ENCODE measurements around the gene GLDN.

GLDN gene

DNA sequence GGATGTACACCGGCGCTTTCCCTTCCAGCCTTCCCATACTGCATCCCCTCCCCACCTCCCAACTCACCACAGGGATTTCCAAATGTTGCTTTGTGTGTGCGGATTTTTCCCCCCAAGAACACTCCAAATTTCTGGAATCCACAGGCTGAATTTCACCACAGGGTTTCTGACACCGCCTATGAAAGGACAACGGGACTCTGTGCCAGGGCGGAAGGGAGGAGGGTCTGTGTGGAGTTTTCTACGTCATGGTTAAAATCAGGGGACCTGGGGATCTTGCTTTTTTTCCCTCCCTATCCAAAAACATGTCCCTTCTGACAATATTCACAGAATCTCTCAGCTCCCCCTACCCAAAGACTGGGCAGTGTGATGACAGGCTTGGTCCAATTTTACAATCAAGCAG is 17.7 kb upstream of the GLDN start:
- no peak for DNase-seq

DNA sequence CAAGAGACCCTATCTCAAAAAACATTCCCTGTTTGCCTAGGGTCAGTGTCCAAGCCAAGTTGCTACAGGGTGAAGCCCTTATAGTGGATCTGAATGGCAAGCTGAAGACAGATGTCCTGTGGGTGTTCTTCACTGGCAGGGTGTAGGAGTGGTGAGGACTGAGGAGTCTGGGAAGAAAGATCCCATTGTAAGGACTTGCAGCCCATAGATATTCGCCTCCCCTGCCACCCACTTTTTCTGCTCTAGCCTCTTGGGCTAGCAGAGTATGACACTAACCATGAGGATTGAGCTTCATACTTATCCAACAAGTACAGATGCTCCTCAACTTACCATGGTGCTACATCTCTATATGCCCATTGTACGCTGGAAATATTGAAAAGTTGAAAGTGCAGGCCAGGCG is 16.3 kb upstream of the GLDN start:
- DNase-seq, result no peak

DNA sequence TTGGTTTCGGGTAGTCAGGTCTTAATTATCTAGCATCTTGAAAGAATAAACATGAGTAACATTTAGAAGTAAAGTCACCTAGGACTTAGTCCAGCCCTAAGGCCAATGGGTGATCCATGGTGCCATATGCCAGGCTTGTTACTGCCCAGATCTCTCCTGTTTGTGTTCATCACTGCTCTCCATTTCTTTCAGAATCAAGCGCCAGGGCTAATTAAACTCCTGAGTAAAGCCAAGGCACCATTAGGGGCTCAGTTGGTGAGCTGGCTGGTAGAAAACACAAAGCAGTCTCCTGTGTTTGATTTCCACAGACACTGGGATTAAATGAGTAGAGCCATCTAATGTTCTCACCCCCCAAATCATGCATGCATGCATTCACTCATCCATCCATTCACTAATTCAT is 14.4 kb upstream of the GLDN start:
- no peak for DNase-seq

DNA sequence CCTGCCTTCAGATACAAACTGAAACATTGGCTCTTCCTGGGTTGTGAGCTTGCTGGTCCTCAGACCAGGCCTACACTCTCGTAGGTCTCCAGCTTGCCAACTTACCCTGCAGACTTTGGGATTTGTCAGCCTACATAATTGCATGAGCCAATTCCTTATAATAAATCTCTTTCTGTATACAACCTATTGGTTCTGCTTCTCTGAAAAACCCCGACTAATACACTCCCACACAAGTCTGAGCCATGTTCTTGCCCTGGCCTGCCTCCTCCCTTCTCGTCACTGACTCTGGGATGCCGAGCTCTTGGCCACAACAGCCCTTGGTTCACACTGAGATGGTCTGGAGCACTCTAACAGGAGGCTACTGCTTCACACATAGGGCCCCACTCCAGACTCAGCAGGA is 12.5 kb upstream of the GLDN start:
- DNase-seq, result no peak

DNA sequence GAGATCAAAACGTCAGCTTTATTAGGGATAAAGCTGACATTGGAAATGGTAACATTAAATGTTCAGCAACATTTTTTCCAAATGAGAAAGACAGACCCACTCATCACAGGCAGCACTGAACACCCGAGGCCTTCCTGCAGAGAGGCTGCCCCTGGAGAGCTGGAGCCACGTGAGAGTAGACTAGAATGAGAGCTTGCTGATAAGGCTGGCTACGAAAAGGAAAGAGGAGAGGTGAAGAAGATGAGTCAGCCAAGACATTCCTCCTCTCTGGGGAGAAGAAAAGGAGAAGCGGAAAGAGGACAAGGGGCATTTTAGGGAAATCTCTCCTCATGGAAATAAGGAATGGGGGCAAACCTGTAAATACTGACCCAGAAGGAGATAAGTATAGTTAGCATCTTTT is 10.3 kb upstream of the GLDN start:
- DNase-seq, result no peak

DNA sequence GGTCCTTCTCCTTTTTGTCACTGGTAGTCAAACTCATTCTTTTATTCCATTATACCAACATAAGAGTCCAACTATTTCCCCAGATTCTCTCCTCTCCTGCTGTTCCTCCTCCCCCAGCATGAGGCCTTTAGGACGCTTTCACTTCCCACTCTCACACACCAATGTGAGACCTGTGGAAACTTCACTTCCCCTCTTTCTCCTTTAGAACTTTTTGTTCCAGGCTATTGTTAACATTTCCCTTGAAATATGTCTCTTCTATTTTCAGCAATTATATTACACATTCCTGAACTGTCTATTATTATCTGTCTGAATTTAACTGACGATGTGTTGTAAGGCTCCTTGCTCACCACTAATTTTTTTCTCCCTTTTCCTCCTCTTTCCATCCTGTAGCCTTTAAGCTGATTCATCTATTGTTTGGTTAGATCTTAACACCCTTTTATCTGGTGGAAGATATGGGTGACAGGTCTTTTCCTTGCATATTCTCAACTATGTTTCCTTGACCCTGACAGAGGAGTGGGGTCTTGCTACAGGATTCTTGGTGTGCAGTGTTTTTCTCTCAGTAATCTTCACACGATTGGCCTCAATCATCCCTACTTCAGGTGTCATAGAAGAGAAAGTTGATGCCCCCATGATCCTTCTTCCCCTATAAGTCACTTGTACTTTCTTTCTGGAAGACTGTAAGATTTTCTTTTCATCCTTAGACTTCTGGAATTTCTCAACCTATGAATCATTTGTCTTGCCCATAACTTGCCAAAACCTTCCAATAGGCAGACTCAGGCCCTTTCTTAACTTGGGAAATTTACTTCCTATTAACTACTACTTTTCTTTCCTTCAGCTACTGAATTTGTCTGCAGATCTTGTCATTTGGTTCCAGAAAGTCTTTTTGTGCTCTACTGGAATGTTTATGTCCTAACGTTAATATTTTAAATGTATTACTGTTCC is 9.0 kb upstream of the GLDN start:
- no peak for DNase-seq

DNA sequence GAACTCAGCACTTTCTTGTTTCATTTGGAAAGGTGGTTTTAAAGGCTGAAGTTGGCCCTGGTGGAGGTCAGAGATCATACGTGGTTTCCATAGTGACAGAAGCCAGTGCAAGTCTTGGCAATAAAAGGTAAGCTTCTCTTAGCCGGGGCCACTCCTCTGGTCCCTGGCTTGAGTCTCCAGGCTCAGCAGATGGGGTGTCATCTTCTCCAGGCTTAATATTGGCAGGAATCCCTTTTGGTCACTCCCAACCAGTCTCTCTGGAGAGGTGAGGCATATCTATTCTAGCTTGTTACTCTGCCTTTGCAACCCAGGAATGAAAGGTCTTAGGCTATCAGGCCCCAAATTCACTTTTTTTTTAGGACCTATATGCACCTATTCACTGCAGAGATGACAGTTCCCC is 7.9 kb upstream of the GLDN start:
- DNase-seq, result no peak

DNA sequence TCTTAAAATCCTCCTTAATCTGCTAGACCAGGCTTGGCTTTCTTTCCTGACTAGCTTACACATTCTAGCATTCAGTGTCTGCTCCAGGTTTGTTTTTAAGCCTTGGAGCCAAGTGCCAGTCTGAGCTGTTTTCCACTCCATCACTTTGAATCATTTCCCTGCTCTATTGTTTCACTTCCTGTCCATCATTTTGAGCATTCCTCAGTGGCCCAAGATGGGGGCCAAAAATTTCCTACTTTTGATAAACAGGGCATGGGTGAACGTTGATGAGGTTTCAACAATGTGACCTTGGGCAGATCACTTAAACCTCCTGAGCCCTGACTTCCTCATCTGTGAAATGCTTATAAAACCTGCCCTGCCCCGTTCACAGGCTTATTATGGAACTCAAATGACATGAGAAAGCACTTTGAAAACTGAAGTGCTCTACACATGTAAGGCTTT is 7.4 kb upstream of the GLDN start:
- DNase-seq, result no peak

DNA sequence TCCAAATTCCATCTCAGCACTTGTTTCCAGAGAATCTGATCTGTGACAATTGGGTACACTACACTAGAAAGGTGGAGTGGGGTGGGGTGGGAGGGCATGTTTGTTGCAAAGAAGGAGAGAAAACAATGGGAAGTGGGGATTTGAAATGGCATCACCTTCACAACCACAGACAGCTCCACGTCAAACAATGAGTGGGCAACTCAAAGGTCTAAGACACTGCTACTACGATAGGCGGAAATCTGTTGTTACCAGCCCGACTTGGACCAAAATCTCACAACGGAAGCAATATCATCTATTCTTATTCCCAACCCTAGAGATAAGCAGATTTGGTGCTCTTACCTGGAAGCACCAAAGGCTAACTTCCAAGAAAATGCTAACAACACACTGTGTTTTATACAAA is 6.4 kb upstream of the GLDN start:
- no peak for DNase-seq

DNA sequence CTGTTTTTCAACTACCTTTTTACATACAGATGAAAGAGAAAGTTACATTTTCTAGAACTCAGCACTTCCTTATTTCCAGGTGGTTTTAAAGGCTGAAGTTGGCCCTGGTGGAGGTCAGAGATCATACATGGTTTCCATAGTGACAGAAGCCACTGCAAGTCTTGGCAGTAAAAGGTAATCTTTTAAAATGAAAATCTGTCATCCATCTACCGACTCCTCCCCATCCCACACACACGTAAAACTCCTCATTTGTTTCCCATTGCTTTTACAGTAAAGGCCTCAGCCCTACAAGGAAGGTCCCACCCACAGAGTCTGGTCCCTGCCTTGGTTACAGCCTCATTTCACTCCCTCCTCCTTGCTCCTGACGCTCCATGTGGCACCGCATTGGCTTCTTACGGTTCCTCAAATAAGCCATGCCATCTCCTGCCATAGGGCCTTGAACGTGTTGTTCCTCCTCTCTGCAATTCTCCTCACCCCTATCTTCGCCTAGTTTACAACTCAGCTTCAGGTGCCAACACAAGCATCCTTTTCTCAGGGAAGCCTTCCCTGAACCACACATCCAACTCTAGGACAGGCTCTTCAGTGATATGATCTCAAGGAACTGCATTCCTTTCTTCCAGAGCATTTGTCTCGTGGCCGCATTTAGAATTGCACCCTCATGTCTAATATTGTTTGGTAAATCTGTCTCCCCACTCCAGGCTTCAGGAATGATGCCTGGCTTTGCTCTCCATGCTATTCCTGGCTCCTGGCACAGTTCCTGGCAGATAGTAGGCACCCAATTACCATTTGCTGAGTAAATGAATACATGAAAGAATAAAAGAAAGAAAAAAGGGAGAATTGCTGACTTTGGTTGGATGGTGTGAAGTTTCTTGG is 5.7 kb upstream of the GLDN start:
- no peak for DNase-seq

DNA sequence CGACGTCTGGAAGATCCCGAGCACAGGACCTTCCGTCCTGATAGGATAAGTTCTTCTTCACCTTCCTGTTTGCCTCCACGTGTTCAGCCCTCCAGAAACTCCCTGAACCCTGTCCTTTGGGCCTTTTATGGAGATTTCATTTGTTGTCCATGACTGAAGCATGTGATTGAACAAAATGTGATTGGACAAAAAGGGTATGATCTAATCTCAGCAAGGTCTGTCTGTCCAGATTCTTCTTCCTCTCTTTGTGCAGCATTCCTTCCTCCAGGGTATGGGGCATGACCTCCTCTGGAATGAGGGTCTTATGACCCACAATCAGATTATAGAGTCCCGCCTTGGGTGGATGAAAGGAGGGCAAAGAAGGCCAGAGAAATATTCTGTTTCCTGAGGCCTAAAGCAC is 3.0 kb upstream of the GLDN start, which contains the start of gene CYP19A1:
CYP19A1 (minus strand) TSS at position 101 of the 400 bp plus-strand sequence. CDS start 95,684 bp downstream, outside the sequence.
- DNase-seq, result no peak

DNA sequence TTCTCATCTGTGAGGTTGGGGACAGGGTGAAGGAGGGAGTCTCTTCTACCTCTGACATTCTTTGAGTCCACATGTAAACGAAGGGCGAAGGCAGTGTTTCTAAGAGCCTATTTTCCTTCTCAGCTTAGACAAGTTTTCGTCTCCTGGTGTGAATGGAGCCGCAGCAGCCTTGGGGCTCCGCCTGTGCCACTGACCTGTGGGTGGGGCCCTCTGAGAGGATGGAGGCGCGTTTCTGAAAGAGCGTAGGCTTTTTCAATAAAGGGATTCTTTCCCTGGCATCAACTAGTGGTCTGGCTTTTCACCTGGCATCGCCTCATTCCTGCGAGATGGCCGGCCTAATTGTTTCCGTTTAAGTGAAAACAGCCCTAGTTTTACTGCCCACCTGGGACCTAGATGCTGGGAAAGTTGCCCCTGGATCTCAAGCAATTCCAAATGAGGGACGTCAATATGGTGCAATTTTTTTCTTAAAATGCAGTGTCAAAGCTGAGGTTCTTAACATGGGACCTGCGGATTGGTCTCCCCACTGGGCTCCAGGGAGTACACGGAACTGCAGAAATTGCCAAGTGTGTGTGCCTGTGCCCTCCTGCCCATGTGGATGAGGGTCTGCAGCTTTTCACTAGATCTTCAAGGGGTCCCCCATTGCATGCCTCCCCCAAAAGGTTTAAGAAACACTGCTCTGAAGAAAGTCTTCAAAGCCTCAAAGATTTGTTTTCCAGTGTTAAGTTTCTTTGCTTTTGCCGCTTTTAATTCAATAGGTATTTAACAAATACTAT is 958 bp downstream of the GLDN start:
- no peak for DNase-seq

DNA sequence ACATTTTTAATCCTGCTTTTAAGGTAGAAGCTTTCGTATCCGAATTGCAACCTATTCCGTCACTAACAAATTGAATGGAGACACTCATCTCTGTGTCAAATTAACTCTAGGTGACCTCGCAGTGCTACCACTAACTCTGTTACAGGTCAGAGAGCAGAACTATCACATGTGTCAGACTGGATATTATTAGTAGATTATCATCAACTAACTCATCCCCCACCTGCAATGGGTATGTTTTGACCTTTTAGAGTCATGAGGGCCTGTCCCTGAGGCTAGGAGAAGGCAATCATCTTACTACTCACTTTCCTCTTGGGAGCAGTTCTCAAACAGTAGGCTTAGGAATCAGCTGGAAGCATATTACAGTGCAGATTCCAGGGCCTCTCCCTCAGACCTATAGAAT is 2.0 kb downstream of the GLDN start:
- no peak for DNase-seq

DNA sequence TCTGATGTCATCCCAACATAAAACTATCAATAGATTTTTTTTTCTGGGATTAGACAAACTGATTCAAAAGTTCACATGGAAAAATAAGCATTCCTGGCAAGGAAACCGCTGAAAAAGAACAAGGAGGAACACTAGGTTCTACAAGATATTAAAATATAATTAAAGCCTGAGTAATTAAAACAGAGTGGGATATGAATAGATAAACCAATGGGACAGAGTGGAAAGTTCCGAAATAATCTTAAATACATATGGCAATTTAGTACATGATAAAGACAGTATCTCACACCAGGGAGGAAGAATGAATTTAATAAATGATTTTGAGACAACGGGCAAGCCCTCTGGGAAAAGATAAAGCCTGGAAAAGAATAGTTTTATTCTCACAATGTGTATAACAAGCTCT is 4.7 kb downstream of the GLDN start:
- no peak for DNase-seq

DNA sequence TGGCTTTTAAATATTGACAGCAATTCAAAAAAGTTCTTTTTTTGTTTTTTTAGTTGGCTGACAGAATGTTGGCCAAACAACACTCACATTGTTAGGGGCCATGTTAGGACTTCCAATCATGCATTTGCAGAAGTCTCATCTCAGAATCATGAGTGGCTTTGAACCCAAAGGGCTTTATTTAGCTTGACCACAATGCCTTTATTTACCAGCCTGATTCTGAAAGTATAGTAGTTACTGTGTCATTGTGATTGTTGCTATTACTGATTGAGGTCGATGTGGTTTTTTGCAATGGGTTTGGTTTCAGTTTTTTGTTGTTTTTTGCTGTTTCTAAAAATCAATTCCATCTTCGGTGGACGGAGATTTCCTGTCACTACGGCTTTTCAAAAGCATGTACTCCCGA is 7.2 kb downstream of the GLDN start:
- no peak for DNase-seq

DNA sequence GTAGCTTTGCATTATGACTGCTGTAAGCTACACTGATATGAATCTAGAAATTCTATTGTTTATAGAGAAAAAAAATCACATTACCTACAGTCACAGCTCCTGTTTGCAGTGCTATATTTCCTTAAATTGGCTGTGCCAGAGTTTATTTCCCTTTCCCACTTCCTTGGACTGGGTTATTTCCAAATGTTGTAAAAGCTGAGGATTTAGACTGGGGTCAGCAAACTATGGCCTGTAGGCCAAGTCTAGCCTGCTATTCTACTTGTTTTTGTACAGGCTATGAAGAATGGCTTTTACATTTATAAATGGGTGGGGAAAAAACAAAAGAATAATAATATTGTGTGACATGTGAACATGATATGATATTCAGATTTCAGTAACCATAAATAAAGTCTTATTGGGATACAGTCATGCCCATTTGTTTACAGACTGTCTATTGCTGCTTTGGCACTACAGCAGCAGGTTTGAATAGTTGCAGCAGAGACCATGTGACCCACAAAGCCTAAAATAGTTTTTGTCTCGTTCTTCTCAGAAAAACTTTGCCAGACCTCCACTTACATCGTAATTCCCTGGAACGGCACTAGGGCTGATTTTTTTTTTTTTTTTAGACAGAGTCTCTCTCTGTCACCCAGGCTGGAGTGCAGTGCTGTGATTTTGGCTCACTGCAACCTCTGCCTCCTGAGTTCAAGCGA is 7.8 kb downstream of the GLDN start:
- DNase-seq, result no peak

DNA sequence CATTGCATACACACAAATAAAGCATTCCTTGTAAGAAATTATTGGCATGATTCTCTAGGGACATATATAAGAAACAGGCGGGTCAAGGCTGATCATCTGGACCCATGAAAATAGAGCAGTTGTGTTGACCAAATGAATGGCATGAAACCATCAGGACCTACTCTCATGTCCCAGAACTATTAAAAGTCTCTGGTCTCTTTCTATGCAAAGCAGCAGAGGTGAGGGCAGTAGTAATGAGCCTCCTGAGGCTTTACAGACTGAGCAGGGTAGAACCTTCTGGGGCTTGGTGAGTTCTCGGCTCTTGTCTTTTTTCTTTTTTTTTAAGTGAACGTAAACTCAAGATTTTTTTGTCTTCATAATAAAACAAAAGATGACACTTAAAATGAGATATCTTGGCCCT is 9.3 kb downstream of the GLDN start:
- no peak for DNase-seq

DNA sequence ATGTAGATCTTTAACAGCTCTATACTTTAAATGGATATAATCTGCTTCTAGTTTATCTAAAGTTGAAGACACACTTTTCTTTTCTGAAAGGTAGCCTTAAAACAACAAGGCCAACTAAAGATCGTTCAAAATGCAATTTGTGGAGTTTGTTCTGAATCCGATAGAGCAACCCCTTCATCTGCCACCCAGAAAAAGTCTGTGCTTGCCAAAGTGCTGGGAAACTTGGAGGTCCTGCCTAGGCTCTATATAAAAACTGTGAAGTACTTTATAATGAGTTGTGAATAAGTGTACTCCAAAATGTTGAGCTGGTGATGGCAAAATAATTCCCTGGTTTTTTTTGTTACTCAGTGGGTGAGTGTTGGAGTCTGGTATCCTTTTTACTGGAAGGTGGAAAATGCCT is 12.5 kb downstream of the GLDN start:
- DNase-seq, result no peak

DNA sequence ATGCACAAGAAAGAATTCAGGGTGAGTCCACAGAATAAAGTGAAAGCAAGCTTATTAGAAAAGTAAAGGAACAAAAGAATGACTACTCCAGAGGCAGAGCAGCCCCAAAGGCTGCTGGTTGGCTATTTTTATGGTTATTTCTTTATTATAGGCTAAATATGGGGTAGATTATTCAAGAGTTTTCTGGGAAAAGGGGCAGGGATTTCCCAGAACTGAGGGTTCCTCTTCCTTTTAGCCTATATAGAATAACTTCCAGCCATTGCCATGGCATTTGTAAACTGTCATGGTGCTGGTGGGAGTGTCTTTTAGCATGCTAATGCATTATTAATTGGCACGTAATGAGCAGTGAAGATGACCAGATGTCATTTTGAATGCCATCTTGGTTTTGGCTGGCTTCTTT is 13.6 kb downstream of the GLDN start:
- DNase-seq, result no peak

DNA sequence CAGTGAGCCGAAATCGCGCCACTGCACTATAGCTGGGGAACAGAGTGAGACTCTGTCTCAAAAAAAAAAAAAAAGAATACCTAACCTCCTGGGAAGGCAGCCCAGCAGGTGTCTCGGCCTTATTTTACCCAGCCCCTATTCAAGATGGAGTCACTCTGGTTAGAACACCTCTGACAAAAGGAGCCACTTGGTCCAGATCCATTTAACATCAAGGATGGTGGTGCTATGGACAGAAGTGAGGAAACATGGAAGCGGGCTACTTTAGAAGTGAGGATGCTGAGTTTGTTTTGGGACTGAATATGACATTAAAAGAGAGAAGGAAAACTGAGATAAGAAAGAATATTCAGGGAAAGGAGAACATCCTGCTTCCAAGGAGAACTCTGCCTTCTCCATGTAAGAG is 14.7 kb downstream of the GLDN start:
- DNase-seq, result no peak

DNA sequence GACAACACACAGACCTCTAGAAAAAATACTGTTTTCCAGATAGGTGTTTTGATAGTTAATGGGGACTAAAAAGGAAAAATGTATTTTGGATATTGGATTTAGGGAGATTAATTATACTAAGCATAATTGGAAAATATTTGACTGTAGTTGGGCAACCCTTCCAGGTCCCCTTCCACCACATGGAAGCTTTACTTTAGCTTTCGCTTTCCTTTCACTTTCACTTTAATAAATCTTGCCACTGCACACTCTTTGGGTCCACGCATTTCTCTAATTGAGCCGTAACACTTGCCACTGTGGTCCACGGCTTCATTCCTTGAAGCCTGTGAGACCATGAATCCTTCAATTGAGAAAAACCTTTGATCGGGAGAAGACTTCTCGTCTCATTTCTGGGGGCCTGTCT is 15.5 kb downstream of the GLDN start:
- DNase-seq, result no peak

DNA sequence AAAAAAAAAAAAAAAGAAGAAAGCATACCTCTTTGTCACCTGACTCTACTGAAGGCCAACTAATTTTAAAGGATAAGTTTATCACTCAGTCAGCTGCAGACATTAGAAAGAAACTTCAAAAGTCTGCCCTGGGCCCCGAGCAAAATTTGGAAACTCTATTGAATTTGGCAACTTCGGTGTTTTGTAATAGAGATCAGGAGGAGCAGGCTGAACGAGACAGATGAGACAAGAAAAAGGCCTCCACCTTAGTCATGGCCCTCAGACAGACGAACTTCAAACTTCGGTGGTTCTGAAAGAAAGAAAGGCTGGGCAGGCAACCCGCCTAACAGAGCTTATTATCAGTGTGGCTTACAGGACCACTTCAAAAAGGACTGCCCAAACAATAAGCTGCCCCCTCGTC is 18.5 kb downstream of the GLDN start:
- no peak for DNase-seq

Data from T-helper 9 cell (primary cell).